HepG2 (cell line): ENCODE results near the gene ZNF207.
"Not testable (repeated sequence)": the region's sequence is repeated elsewhere in the genome, so short reads cannot be mapped to it uniquely, and the experiment has no call there.

Source experiments
- TAF1 ChIP-seq: sonication (generic); formaldehyde crosslinking; IDR thresholded peaks from 2 replicates; pipeline ENCODE4 v1.4.0; 2020; ENCODE audit warnings: missing genetic modification reagents
- ZKSCAN8 ChIP-seq: IDR thresholded peaks from 2 replicates; pipeline ENCODE4 v1.6.1; 2016; ENCODE audit warnings: borderline replicate concordance, missing genetic modification reagents, missing compliant biosample characterization

DNA sequence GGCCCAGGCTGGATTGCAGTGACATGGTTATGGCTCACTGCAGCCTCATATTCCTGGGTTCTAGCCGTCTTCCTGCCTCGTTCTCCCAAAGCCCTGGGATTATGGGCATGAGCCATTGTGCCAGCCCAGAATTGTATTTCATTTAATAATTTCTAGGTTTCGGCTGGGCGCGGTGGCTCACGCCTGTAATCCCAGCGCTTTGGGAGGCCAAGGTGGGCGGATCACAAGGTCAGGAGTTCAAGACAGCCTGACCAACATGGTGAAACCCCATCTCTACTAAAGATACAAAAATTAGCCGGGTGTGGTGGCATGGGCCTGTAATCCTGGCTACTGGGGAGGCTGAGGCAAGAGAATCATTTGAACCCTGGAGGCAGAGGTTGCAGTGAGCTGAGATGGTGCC, 2.8 kb downstream of the ZNF207 start:
- TF ChIP-seq TAF1 (CRISPR knock-in tag); ZKSCAN8: not testable (repeated sequence)
